GM21360 (cell line): ENCODE data around the gene TSPAN32.
"Not testable (repeated sequence)": the region's sequence is repeated elsewhere in the genome, so short reads cannot be mapped to it uniquely, and the experiment has no call there.

Experiments used
- ATAC-seq: cut with Tn5 transposase; IDR thresholded peaks from one replicate; pipeline ENCODE4 v1.9.1; 2021; ENCODE audit warnings: mild to moderate bottlenecking, moderate library complexity; ENCODE audit not compliant: unreplicated experiment

The TSPAN32 gene

GRCh38 chr11:2362414-2362813 lies 60.6 kb downstream of the TSPAN32 start:
- ATAC-seq: no peak

DNA sequence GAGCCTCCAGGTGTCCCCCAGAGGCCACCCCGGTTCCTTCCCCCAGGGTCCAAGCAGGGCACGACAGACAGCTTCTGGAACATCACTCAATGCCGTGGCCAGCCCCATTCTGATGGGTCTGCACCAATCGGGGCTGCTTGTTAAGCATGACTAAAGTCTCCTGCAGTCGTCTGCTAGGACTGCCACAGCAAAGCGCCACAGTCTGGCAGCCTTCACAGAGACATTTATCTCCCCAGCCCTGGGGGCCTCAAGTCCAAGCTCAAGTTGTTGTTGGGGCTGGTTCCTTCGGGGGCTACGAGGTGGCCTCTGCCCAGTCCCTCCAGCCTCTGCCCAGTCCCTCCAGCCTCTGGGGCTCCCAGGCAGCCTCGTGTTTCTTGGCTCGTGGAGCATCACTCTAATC lies 61.3 kb downstream of the TSPAN32 start:
- no peak for ATAC-seq

DNA sequence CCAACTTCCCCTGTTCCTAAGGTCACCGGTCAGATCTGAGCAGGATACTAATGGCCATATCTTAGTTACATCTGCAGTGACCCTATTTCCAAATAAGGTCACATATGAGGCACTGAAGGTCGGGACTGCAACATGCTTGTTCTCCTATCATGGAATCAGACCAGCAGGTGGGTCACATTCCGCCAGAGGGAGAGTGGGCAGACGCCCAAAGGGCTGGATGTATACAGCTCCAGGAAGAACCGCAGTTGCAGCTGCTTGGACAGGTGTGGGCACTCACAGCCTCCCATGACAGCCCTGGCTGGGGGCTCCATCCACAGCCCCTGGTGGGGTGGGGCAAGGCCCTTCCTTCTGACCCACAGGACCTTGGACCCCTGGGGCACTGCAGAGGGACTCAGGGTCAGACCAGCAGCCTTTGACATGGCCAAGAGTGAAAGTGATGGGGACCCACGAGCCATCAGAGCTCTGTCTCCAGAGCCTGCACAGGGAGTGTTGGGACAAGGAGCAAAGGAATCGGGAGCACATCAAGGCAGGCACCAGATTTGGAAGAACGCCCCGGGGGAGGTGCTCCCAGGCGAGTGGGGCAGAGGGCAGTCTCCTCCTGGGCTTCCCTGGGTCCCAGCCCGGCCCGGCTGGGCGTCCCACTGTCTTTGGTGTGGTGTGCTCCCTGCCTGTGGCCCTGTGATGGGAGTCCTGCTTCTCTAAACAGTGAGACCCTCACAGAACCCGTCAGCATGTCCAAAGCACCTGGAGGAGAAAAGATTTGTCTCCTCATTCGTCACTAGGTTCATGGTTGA lies 62.0 kb downstream of the TSPAN32 start:
- ATAC-seq: no peak

DNA sequence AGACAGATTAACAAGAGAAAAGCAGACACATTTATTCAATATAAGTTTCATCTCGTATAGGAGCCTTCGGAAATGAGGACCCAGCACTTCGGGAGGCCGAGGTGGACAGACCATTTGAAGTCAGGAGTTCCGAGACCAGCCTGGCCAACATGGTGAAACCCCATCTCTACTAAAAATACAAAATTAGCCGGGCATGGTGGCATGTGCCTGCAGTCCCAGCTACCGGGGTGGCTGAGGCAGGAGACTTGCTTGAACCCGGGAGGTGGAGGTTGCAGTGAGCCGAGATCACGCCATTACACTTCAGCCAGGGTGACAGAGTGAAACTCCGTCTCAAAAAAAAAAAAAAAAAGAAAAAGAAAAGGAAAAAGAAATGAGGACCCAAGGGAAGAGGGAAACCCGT lies 62.6 kb downstream of the TSPAN32 start:
- not testable (repeated sequence) for ATAC-seq

DNA sequence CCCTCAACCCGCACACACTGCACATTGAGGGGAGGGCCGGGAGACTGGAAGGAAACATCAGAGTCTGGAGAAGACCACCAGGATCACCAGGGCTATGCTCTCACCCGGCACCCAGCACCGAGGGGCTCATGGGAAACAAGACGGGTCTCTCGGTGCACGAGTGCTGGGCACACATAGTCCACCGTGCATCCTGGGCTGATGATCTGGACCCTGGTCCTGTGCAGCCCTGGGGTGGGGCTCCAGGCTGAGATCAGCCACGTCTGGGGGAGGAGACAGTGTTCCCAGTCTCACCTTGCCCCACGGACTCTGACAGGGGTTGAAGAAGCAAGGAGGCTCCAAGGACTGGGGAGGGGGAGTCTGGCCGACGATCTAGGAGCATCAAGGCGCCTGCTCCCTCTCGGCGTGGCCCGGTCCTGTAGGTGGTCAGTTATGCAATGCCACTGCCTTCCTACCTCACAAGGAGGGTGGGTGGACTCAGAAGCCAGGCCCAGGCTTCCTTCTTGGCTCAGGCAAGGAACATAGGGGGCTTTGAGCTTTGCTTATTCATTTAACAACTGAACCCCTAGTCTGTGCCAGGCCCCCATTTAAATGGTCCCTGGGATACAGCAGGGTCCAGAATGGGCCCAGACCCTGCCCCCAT lies 63.9 kb downstream of the TSPAN32 start:
- no peak for ATAC-seq

GRCh38 chr11:2366276-2366675 lies 64.5 kb downstream of the TSPAN32 start:
- no peak for ATAC-seq

GRCh38 chr11:2366733-2367132 lies 64.9 kb downstream of the TSPAN32 start:
- ATAC-seq: no peak

DNA sequence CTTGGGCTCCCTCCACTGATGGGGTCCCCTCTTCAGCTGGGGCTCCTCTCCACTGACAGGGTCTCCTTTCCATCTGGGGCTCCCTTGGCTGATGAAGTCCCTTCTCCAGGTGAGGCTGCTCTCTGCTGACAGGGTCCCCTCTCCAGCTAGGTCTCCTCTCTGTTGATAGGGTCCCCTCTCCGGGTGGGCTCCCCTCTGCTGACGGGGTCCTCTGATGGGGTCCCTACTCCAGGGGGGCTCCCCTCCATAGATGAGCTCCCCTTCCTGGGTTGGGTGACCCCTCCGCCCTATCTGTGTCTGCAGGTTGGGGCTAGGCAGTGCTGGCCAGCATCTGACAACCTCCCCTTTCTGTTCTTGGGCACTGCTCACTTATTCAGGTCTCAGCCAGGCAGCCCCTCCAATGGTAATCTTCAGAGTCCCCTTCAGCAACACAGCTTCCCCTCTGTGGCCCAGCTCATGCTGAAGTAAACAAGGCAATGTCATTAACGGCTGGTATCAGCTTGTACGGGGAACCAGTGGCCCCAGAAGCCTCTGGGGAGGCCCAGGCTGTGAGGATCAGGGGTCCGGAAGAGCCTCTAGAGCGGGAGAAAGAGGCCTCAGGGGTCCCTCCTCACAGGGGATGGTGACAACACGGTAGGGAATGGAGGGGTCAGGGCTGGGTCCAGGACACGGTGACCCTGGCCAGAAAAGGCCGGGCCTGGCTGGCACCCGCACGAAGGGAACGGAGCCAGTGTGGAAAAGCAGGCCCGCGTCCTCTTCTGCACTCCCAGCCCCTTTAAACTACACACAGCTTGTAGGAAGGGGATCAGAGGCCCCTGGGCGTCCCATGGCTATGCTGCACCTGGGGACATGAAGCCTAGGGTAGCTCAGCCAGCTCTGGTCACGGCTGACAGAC lies 65.7 kb downstream of the TSPAN32 start:
- ATAC-seq: no peak
